Neural cell (in vitro differentiated cells): ENCODE data around the gene NOTCH3.

Experiments
- EZH2 ChIP-seq: fragments of 200-600, 300-800 bp; shearing (Covaris generic), sonication (generic); IDR thresholded peaks from 2 replicates; pipeline ENCODE4 v1.6.1; 2014; ENCODE audit warnings: antibody characterized with exemption, low read length, borderline replicate concordance, mild to moderate bottlenecking; ENCODE audit not compliant: insufficient read depth, poor library complexity, severe bottlenecking
- POLR2AphosphoS5 ChIP-seq: IDR thresholded peaks from 2 replicates; pipeline ENCODE4 v1.6.1; 2012
- RAD21 ChIP-seq: fragments of 450-650 bp; conservative IDR thresholded peaks from 2 replicates; pipeline ENCODE4 v1.6.1; 2014; ENCODE audit warnings: antibody characterized with exemption, mild to moderate bottlenecking, moderate library complexity
- TF ChIP-seq, protein P1 (sequence below): fragments of 450-650 bp; IDR thresholded peaks from 2 replicates; pipeline ENCODE4 v1.5.1; 2014; ENCODE audit warnings: antibody characterized with exemption, mild to moderate bottlenecking, moderate library complexity; ENCODE audit not compliant: poor library complexity, severe bottlenecking
- TF ChIP-seq, protein P2 (sequence below): IDR thresholded peaks from 2 replicates; pipeline ENCODE4 v1.6.1; 2012; ENCODE audit warnings: borderline replicate concordance

- TF ChIP-seq, protein P1, sequence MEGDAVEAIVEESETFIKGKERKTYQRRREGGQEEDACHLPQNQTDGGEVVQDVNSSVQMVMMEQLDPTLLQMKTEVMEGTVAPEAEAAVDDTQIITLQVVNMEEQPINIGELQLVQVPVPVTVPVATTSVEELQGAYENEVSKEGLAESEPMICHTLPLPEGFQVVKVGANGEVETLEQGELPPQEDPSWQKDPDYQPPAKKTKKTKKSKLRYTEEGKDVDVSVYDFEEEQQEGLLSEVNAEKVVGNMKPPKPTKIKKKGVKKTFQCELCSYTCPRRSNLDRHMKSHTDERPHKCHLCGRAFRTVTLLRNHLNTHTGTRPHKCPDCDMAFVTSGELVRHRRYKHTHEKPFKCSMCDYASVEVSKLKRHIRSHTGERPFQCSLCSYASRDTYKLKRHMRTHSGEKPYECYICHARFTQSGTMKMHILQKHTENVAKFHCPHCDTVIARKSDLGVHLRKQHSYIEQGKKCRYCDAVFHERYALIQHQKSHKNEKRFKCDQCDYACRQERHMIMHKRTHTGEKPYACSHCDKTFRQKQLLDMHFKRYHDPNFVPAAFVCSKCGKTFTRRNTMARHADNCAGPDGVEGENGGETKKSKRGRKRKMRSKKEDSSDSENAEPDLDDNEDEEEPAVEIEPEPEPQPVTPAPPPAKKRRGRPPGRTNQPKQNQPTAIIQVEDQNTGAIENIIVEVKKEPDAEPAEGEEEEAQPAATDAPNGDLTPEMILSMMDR: no peak
- TF ChIP-seq RAD21 (no peak), EZH2 (no peak), POLR2AphosphoS5 (no peak)
- TF ChIP-seq, protein P2, sequence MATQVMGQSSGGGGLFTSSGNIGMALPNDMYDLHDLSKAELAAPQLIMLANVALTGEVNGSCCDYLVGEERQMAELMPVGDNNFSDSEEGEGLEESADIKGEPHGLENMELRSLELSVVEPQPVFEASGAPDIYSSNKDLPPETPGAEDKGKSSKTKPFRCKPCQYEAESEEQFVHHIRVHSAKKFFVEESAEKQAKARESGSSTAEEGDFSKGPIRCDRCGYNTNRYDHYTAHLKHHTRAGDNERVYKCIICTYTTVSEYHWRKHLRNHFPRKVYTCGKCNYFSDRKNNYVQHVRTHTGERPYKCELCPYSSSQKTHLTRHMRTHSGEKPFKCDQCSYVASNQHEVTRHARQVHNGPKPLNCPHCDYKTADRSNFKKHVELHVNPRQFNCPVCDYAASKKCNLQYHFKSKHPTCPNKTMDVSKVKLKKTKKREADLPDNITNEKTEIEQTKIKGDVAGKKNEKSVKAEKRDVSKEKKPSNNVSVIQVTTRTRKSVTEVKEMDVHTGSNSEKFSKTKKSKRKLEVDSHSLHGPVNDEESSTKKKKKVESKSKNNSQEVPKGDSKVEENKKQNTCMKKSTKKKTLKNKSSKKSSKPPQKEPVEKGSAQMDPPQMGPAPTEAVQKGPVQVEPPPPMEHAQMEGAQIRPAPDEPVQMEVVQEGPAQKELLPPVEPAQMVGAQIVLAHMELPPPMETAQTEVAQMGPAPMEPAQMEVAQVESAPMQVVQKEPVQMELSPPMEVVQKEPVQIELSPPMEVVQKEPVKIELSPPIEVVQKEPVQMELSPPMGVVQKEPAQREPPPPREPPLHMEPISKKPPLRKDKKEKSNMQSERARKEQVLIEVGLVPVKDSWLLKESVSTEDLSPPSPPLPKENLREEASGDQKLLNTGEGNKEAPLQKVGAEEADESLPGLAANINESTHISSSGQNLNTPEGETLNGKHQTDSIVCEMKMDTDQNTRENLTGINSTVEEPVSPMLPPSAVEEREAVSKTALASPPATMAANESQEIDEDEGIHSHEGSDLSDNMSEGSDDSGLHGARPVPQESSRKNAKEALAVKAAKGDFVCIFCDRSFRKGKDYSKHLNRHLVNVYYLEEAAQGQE: no peak
Observed at GRCh38 chr19:15239337-15239949, 38.6 kb upstream of the NOTCH3 start.
